Type B pancreatic cell (in vitro differentiated cells): ENCODE results near the gene BDH1. TPM values are rescaled to one million over a fixed set of nuclear protein-coding genes. Genes with fewer than 3 reads are reported as not detected.

Source experiments
- DNase-seq: peaks from one replicate; pipeline ENCODE4 v3.0.0; 2021; ENCODE audit warnings: mixed read lengths; ENCODE audit not compliant: unreplicated experiment; ENCODE audit errors: extremely low spot score
- H3K27ac Mint-ChIP-seq: 2 replicates; pipeline ENCODE4 v1.8.0; 2021; ENCODE audit warnings: mild to moderate bottlenecking, mixed read lengths
- H3K27me3 Mint-ChIP-seq: 2 replicates; pipeline ENCODE4 v1.8.0; 2021; ENCODE audit warnings: mixed read lengths
- H3K36me3 Mint-ChIP-seq: 2 replicates; pipeline ENCODE4 v1.8.0; 2021; ENCODE audit warnings: mixed read lengths
- H3K4me1 Mint-ChIP-seq: one replicate; pipeline ENCODE4 v1.8.0; 2021; ENCODE audit warnings: mixed read lengths; ENCODE audit not compliant: unreplicated experiment
- H3K4me3 Mint-ChIP-seq: 2 replicates; pipeline ENCODE4 v1.8.0; 2021; ENCODE audit warnings: mild to moderate bottlenecking, mixed read lengths
- H3K9me3 Mint-ChIP-seq: 2 replicates; pipeline ENCODE4 v1.8.0; 2021; ENCODE audit warnings: mixed read lengths
- total RNA-seq: library from RNA; stranded (reverse); gene quantifications from 2 replicates; pipeline ENCODE4 v1.2.1, GENCODE V29; 2021; ENCODE audit warnings: low replicate concordance
- TF ChIP-seq, protein P1 (sequence below): fragments of 200-600 bp; sonication (generic); conservative IDR thresholded peaks from 2 replicates; pipeline ENCODE4 v1.5.0; 2021; ENCODE audit warnings: antibody characterized with exemption, mild to moderate bottlenecking

Gene BDH1
- total RNA-seq, 1 donor from 2014 or later: 32.0 TPM

DNA sequence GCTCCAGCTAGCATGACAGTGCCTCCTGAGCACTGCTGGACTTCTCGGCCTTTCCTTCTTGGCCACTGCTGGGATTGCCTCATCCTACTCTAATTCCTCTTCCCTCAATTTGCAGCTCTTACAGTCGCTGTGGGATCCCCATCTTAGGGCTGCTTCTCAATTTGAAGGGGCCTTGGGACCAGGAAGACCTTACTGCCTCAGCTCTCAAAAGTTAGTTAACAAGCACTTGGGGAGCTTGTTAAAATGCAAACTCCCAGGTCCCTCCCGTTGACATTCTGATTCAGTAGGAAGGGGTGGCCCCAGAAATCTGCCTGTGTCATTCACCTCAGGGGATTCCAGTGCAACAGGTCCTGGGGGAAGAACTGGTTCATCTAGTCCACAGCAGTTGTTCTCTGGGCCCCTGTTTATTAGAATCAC lies 14.8 kb downstream of the BDH1 start:
- Mint-ChIP-seq H3K4me1 (peaks cover 19% of the 10 kb centered on the region), H3K27ac (peak overlapping the region; percentile 93), H3K4me3 (peak overlapping the region; percentile 83), H3K36me3 (peaks cover 9% of the 10 kb centered on the region), H3K27me3 (no peaks in the 10 kb centered on the region), H3K9me3 (peaks cover 5% of the 10 kb centered on the region)
- no peak for DNase-seq
- TF ChIP-seq, protein P1, sequence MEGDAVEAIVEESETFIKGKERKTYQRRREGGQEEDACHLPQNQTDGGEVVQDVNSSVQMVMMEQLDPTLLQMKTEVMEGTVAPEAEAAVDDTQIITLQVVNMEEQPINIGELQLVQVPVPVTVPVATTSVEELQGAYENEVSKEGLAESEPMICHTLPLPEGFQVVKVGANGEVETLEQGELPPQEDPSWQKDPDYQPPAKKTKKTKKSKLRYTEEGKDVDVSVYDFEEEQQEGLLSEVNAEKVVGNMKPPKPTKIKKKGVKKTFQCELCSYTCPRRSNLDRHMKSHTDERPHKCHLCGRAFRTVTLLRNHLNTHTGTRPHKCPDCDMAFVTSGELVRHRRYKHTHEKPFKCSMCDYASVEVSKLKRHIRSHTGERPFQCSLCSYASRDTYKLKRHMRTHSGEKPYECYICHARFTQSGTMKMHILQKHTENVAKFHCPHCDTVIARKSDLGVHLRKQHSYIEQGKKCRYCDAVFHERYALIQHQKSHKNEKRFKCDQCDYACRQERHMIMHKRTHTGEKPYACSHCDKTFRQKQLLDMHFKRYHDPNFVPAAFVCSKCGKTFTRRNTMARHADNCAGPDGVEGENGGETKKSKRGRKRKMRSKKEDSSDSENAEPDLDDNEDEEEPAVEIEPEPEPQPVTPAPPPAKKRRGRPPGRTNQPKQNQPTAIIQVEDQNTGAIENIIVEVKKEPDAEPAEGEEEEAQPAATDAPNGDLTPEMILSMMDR: no peak

DNA sequence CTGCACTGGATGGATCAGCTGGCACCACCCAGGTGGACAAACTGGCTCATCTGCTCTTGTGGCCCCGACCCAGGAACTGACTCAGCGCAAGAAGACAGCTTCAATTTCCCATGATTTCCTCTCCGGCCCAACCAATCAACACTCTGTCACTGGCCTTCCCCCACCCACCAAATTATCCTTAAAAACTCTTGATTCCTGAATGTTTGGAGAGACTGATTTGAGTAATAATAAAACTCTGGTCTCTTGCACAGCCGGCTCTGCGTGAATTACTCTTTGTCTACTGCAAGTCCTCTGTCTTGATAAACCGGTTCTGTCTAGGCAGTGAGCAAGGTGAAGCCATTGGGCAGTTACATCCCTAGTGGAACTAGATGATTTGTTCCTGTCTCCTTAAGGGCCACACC lies 16.1 kb downstream of the BDH1 start:
- Mint-ChIP-seq H3K36me3 (peaks cover 9% of the 10 kb centered on the region), H3K4me1 (peaks cover 19% of the 10 kb centered on the region), H3K9me3 (peaks cover 5% of the 10 kb centered on the region), H3K4me3 (peak overlapping the region; percentile 72), H3K27me3 (no peaks in the 10 kb centered on the region), H3K27ac (peak overlapping the region; percentile 93)
- TF ChIP-seq, protein P1: no peak
- no peak for DNase-seq

DNA sequence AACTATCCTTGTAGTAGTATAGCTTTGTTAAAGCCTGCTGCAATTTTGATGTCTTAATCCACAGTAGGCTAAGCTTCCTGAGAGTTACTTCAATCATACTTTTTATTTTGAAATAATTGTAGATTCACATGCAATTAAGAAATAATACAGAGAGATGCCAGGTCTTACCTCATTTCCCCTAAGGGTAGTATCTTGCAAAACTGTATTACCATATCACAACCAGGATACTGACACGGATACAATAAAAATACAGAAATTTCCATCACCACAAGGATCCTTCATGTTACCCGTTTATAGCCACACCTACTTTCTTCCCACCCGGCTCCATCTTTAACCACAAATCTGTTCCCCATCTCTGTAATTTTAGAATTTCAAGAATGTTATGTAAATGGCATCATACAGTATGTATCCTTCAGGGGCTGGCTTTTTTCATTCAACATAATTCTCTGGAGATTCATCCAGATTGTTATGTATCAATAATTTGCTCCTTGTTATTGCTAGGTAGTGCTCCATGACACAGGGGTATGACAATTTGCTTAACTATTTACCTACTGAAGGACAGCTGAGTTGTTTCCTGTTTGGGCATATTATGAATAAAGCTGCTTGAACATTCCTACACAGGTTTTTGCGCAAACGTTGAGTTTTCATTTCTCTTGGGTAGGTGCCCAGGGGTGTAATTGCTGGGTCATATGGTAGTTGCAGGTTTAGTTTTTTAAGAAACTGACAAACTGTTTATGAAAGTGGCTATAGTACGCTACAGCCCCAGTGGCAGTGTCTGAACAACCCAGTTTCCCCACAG lies 21.6 kb downstream of the BDH1 start:
- no peak overlapping the region for H3K4me3 Mint-ChIP-seq
- H3K27ac Mint-ChIP-seq: no peak overlapping the region
- no peaks in the 10 kb centered on the region for H3K27me3 Mint-ChIP-seq
- no peak for DNase-seq
- H3K36me3 Mint-ChIP-seq: peaks cover 20% of the 10 kb centered on the region
- TF ChIP-seq, protein P1: no peak
- H3K4me1 Mint-ChIP-seq: no peaks in the 10 kb centered on the region
- no peaks in the 10 kb centered on the region for H3K9me3 Mint-ChIP-seq

DNA sequence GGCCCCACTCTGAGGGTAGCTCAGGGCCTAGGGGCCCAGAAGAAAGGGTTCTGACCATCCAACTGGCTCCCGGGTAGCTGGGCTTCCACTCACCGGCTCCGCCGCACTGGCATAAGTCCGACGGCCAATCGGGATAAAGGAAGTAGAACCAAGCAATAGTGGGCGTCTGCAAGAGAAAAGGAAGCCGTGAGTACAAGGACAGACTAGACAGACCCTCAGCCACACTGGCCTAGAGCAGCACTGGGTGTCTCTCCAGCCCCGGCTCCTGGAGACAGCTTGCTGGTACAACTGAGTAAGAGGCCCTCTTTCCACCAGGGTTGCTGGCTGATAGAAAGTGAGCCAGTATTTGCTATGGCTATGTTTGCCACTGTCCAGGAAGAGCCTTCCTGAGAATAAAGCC lies 22.4 kb downstream of the BDH1 start:
- H3K27ac Mint-ChIP-seq: no peak overlapping the region
- TF ChIP-seq, protein P1: no peak
- no peak for DNase-seq
- H3K4me3 Mint-ChIP-seq: no peak overlapping the region
- H3K36me3 Mint-ChIP-seq: peaks cover 20% of the 10 kb centered on the region
- no peaks in the 10 kb centered on the region for H3K4me1 Mint-ChIP-seq
- no peaks in the 10 kb centered on the region for H3K27me3 Mint-ChIP-seq
- no peaks in the 10 kb centered on the region for H3K9me3 Mint-ChIP-seq

DNA sequence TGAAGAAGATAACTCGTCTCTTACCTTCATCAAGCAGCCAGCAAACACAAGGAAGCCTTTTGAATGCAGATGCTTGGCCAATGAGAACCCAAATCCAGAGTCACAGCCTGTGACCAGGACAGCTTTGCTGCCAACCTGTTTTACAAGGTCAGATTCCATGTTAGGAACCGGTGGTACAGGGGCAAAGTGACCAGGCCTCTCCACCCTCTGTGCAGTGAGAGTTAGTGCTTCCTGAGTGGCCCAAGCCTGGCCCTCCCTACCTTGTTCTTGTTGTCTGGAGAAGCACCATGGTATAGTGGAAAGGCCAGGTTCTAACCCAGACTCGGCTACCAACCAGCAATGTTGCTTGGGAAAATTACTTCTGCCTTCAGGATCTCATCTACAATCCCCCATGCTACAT lies 23.4 kb downstream of the BDH1 start:
- H3K9me3 Mint-ChIP-seq: no peaks in the 10 kb centered on the region
- peaks cover 4% of the 10 kb centered on the region for H3K4me1 Mint-ChIP-seq
- H3K36me3 Mint-ChIP-seq: peaks cover 28% of the 10 kb centered on the region
- TF ChIP-seq, protein P1: no peak
- no peak overlapping the region for H3K4me3 Mint-ChIP-seq
- DNase-seq: no peak
- H3K27ac Mint-ChIP-seq: no peak overlapping the region
- H3K27me3 Mint-ChIP-seq: no peaks in the 10 kb centered on the region
